GM21737 (cell line): ENCODE data around the gene ZNF837.
"Not testable (repeated sequence)": the region's sequence is repeated elsewhere in the genome, so short reads cannot be mapped to it uniquely, and the experiment has no call there.

Source experiments
- ATAC-seq: cut with Tn5 transposase; IDR thresholded peaks from one replicate; pipeline ENCODE4 v1.9.1; 2021; ENCODE audit warnings: mild to moderate bottlenecking, moderate library complexity; ENCODE audit not compliant: unreplicated experiment

Gene ZNF837

GRCh38 chr19:58380662-58381459, at the start of gene ZNF837:
Gene ZNF837 (minus strand): TSS chr19:58381030. CDS start chr19:58369332, 11,698 bp downstream.
- peak; percentile 81 for ATAC-seq

GRCh38 chr19:58429745-58430144, 48.9 kb upstream of the ZNF837 start:
- ATAC-seq = no peak

GRCh38 chr19:58428617-58429016, 47.8 kb upstream of the ZNF837 start:
- no peak for ATAC-seq

- ATAC-seq = no peak
Measured at GRCh38 chr19:58417071-58417470, 36.2 kb upstream of the ZNF837 start.

- ATAC-seq = no peak
Measured at GRCh38 chr19:58416604-58417003, 35.8 kb upstream of the ZNF837 start.

GRCh38 chr19:58409010-58409790, 28.4 kb upstream of the ZNF837 start:
- ATAC-seq = peak; percentile 18

GRCh38 chr19:58408152-58409009, 27.6 kb upstream of the ZNF837 start, which contains the start of gene ZNF584:
Gene ZNF584 (plus strand): TSS chr19:58408649. CDS start chr19:58409148, 499 bp downstream.
- ATAC-seq = peak; percentile 90

GRCh38 chr19:58407658-58408151, 26.9 kb upstream of the ZNF837 start:
- ATAC-seq = no peak

- no peak for ATAC-seq
Measured at GRCh38 chr19:58406818-58407657, 26.2 kb upstream of the ZNF837 start.

GRCh38 chr19:58403920-58404478, 23.2 kb upstream of the ZNF837 start:
- ATAC-seq = not testable (repeated sequence)

- no peak for ATAC-seq
Measured at GRCh38 chr19:58401840-58402421, 21.1 kb upstream of the ZNF837 start.

- ATAC-seq = peak; percentile 96
Measured at GRCh38 chr19:58400916-58401839, 20.3 kb upstream of the ZNF837 start.

GRCh38 chr19:58400316-58400915, 19.6 kb upstream of the ZNF837 start:
- ATAC-seq = no peak

GRCh38 chr19:58399903-58400302, 19.1 kb upstream of the ZNF837 start:
- ATAC-seq = no peak

- ATAC-seq = no peak
Measured at GRCh38 chr19:58398545-58398944, 17.7 kb upstream of the ZNF837 start.

GRCh38 chr19:58398087-58398486, 17.3 kb upstream of the ZNF837 start:
- ATAC-seq = no peak

- no peak for ATAC-seq
Measured at GRCh38 chr19:58397533-58398037, 16.8 kb upstream of the ZNF837 start.
